ENCODE results near the gene LILRA6.

- TF ChIP-seq POLR2AphosphoS5 (IDR thresholded peaks at IDR 0.05; ENCODE audit: low read depth, low read length), result no peak
- TF ChIP-seq CTCF (IDR thresholded peaks at IDR 0.05; ENCODE audit: control extremely low read depth in 1 of 3, insufficient read depth in 1 of 3, low read depth in 1 of 3, low read length in 3 of 3), result no peak
- TF ChIP-seq JUND (IDR thresholded peaks at IDR 0.05; ENCODE audit: low read length), result no peak
- TF ChIP-seq RAD21 (IDR thresholded peaks at IDR 0.05 in 1 of 2, conservative IDR thresholded peaks at IDR 0.05 in 1 of 2; ENCODE audit: low read depth in 2 of 2, low read length in 2 of 2), result no peak
- TF ChIP-seq HDAC2 (IDR thresholded peaks at IDR 0.05; ENCODE audit: borderline replicate concordance in 1 of 2, low read depth in 2 of 2, low read length in 2 of 2), result no peak
- no peak for TF ChIP-seq RBBP5 (IDR thresholded peaks at IDR 0.05; ENCODE audit: borderline replicate concordance, low read depth, low read length)
- TF ChIP-seq POLR2A (IDR thresholded peaks at IDR 0.05; ENCODE audit: control extremely low read depth in 1 of 2, low read depth in 2 of 2, low read length in 2 of 2), result no peak
Observed at GRCh38 chr19:54247106-54247930, 4.7 kb upstream of the LILRA6 start.
